A673 (cell line): ENCODE data around the gene BICC1. TPM values are rescaled to one million over a fixed set of nuclear protein-coding genes. Genes with fewer than 3 reads are reported as not detected.

Experiments
- BruUV-seq: library from RNA; stranded (reverse); fragments of 400-500 nt; replicated peaks from 2 replicates; lab custom pipeline; 2021; lab: Mats Ljungman, UMichigan
- CTCF ChIA-PET: fragments of 300-600 bp; sonication (Branson Sonifier 250); formaldehyde crosslinking; loops from one replicate; lab custom pipeline; 2022; ENCODE audit warnings: antibody characterized with exemption; lab: Charles Lee
- POLR2A ChIA-PET: fragments of 300-600 bp; sonication (Branson Sonifier 250); formaldehyde crosslinking; loops from one replicate; lab custom pipeline; 2022; ENCODE audit warnings: antibody characterized with exemption; ENCODE audit not compliant: low non-redundant PET; lab: Charles Lee
- DNase-seq: peaks from one replicate; pipeline ENCODE4 v3.0.0-alpha.2; 2015; ENCODE audit warnings: low spot score
- H3K27ac ChIP-seq: fragments of 200-600 bp; sonication (generic); 2 replicates; pipeline ENCODE4 v1.5.1; 2016; ENCODE audit warnings: mixed run types, low read depth, mild to moderate bottlenecking, mixed read lengths, antibody characterized with exemption, low read length; ENCODE audit not compliant: poor library complexity, severe bottlenecking
- H3K27me3 ChIP-seq: fragments of 200-600 bp; sonication (generic); replicated peaks from 2 replicates; pipeline ENCODE4 v1.6.1; 2017; ENCODE audit warnings: mixed run types, low read depth, mild to moderate bottlenecking, mixed read lengths, antibody characterized with exemption, low read length; ENCODE audit not compliant: insufficient read depth, poor library complexity
- H3K36me3 ChIP-seq: fragments of 200-600 bp; sonication (generic); 2 replicates; pipeline ENCODE4 v1.6.1; 2016; ENCODE audit warnings: mixed run types, mild to moderate bottlenecking, mixed read lengths, antibody characterized with exemption, low read length; ENCODE audit not compliant: insufficient read depth, poor library complexity, severe bottlenecking
- H3K4me1 ChIP-seq: fragments of 200-600 bp; sonication (generic); 2 replicates; pipeline ENCODE4 v1.6.1; 2017; ENCODE audit warnings: mixed run types, mild to moderate bottlenecking, mixed read lengths, antibody characterized with exemption, low read length; ENCODE audit not compliant: insufficient read depth, poor library complexity, severe bottlenecking
- H3K4me3 ChIP-seq: fragments of 200-600 bp; sonication (generic); 2 replicates; pipeline ENCODE4 v1.5.1; 2016; ENCODE audit warnings: low read depth, mixed run types, mild to moderate bottlenecking, mixed read lengths, low read length; ENCODE audit not compliant: poor library complexity, severe bottlenecking
- H3K9me3 ChIP-seq: fragments of 200-600 bp; sonication (generic); 2 replicates; pipeline ENCODE4 v1.6.1; 2016; ENCODE audit warnings: mixed run types, low read depth, mild to moderate bottlenecking, mixed read lengths, antibody characterized with exemption, low read length; ENCODE audit not compliant: poor library complexity, severe bottlenecking
- CTCF ChIP-seq: fragments of 300-800, 200-600 bp; sonication (generic); conservative IDR thresholded peaks from 2 replicates; pipeline ENCODE4 v1.5.1; 2017; ENCODE audit warnings: low read depth, mild to moderate bottlenecking, antibody characterized with exemption, low read length, moderate library complexity, mixed read lengths
- EZH2 ChIP-seq: fragments of 200-600 bp; sonication (generic); IDR thresholded peaks from 2 replicates; pipeline ENCODE4 v1.6.1; 2017; ENCODE audit warnings: borderline replicate concordance, low read depth, mild to moderate bottlenecking, mixed read lengths, antibody characterized with exemption, low read length; ENCODE audit not compliant: poor library complexity, severe bottlenecking
- intact Hi-C: fragments of 100-400 bp; cut with micrococcal nuclease; formaldehyde crosslinking; loops from one replicate; pipeline ENCODE4 v1.10.0; 2022; ENCODE audit not compliant: unreplicated experiment
- total RNA-seq: library from RNA; stranded (reverse); gene quantifications from 2 replicates; pipeline ENCODE4 v1.2.3, GENCODE V29; 2021

The BICC1 gene
- total RNA-seq, 1 experiment from 2014 or later: 1.6 TPM

GRCh38 chr10:58715061-58715460 is 202.4 kb downstream of the BICC1 start:
- TF ChIP-seq CTCF: no peak
- TF ChIP-seq EZH2: no peak
- CTCF ChIA-PET: no interaction called here
- no peaks in the 10 kb centered on the region for H3K36me3 ChIP-seq
- no peak overlapping the region for H3K27ac ChIP-seq
- no peak overlapping the region for H3K4me3 ChIP-seq
- no peaks in the 10 kb centered on the region for H3K9me3 ChIP-seq
- intact Hi-C loops: no loop called here
- DNase-seq: no peak
- POLR2A ChIA-PET: no interaction called here
- no peaks in the 10 kb centered on the region for H3K4me1 ChIP-seq
- BruUV-seq: no TSS peak
- no peaks in the 10 kb centered on the region for H3K27me3 ChIP-seq

- H3K36me3 ChIP-seq: no peaks in the 10 kb centered on the region
- BruUV-seq: no TSS peak
- ChIA-PET CTCF (no interaction called here), POLR2A (no interaction called here)
- intact Hi-C loops: no loop called here
- H3K27me3 ChIP-seq: no peaks in the 10 kb centered on the region
- no peak overlapping the region for H3K4me3 ChIP-seq
- no peak overlapping the region for H3K27ac ChIP-seq
- TF ChIP-seq EZH2 (no peak), CTCF (no peak)
- H3K4me1 ChIP-seq: no peaks in the 10 kb centered on the region
- DNase-seq: no peak
- no peaks in the 10 kb centered on the region for H3K9me3 ChIP-seq
These were observed 205.9 kb downstream of the BICC1 start for GRCh38 chr10:58718596-58718995.

GRCh38 chr10:58721601-58722281 is 209.1 kb downstream of the BICC1 start:
- Histone ChIP-seq H3K27ac (no peak overlapping the region), H3K27me3 (no peaks in the 10 kb centered on the region), H3K4me1 (no peaks in the 10 kb centered on the region), H3K4me3 (no peak overlapping the region), H3K9me3 (no peaks in the 10 kb centered on the region), H3K36me3 (no peaks in the 10 kb centered on the region)
- DNase-seq: no peak
- TF ChIP-seq EZH2: no peak
- no peak for TF ChIP-seq CTCF
- intact Hi-C loops: no loop called here
- BruUV-seq: no TSS peak
- POLR2A ChIA-PET: no interaction called here
- CTCF ChIA-PET: no interaction called here
